ENCODE measurements around the gene CHRNE. TPM values are rescaled to one million over a fixed set of nuclear protein-coding genes. Genes with fewer than 3 reads are reported as not detected.

Gene CHRNE
- total RNA-seq, result 1 to 10 TPM; 3.2 to 3.7 TPM
- 0.28 TPM for polyA plus RNA-seq (2013, experiment 1 of 2)
- 0.60 TPM for polyA plus RNA-seq (2013, experiment 2 of 2)
- 0.56 to 17.6 (median 2.1) reads per million in 172 experiments for total RNA-seq

GRCh38 chr17:4903051-4903818 lies at the start of gene CHRNE:
CHRNE (minus strand) TSS chr17:4903098; CDS start chr17:4903063, 35 bp downstream.
- intact Hi-C loops (cut with DNase I, micrococcal nuclease), result loop anchor here (1.0 to 5.0 kb wide), 4 partner anchors 39 to 336 kb away; partner anchors contain the start of genes GLTPD2 (in 1 of the 2), RNF167 (in 1 of the 2), SLC25A11 (in 1 of the 2) and VMO1 (in 1 of the 2)
- Histone ChIP-seq H3K4me1 (ENCODE audit: insufficient read depth, low read length) (peaks cover 54% of the 10 kb centered on the region), H3K27ac (ENCODE audit: low read depth in 1 of 2, low read length in 2 of 2) (no peak within 1 kb of the TSS), H3K9me3 (ENCODE audit: control insufficient read depth in 1 of 2, insufficient read depth in 1 of 2, low read length in 2 of 2) (peaks cover 0 to 18% of the 10 kb centered on the region in 2 experiments), H3K36me3 (ENCODE audit: insufficient read depth, low read length) (no peaks in the 10 kb centered on the region), H3K4me3 (ENCODE audit: low read length) (no peak within 1 kb of the TSS), H3K27me3 (ENCODE audit: control insufficient read depth in 1 of 2, insufficient read depth in 2 of 2, low read length in 2 of 2) (no peaks in the 10 kb centered on the region)
- Mint-ChIP-seq H3K27me3 (peaks cover 10% of the 10 kb centered on the region), H3K27ac (peak within 1 kb of the TSS; percentile 94), H3K4me3 (peak within 1 kb of the TSS; percentile 76), H3K36me3 (ENCODE audit: low read depth) (peaks cover 12% of the 10 kb centered on the region), H3K9me3 (no peaks in the 10 kb centered on the region), H3K4me1 (ENCODE audit: low read depth) (peaks cover 35% of the 10 kb centered on the region)
- ChIA-PET CTCF (interaction anchor here (0.5 to 1.6 kb wide), 12 partner anchors 14 to 338 kb away, joined by 3 to 7 read pairs (median 3); partner anchors contain the start of genes ARRB2, CAMTA2, MED11 and RNF167), POLR2A (interaction anchor here (0.9 to 5.9 kb wide), 6 partner anchors 36 to 193 kb away, joined by 3 to 54 read pairs (median 4); partner anchors contain the start of genes PFN1, RNF167, SLC25A11 and SPAG7)
- peak; percentile 89 for TF ChIP-seq CTCF (IDR thresholded peaks at IDR 0.05)
- DNase-seq (peak; percentile 55 to 91 (median 70)), ATAC-seq (ENCODE audit: poor library complexity) (peak; percentile 33)

- Mint-ChIP-seq H3K9me3 (no peaks in the 10 kb centered on the region), H3K27me3 (no peaks in the 10 kb centered on the region), H3K27ac (peak overlapping the region; percentile 83), H3K4me1 (ENCODE audit: low read depth) (peaks cover 26% of the 10 kb centered on the region), H3K4me3 (peak overlapping the region; percentile 86), H3K36me3 (ENCODE audit: low read depth) (peaks cover 17% of the 10 kb centered on the region)
- Histone ChIP-seq H3K4me3 (ENCODE audit: low read length) (no peak overlapping the region), H3K27ac (ENCODE audit: low read depth in 1 of 2, low read length in 2 of 2) (no peak overlapping the region), H3K9me3 (ENCODE audit: control insufficient read depth in 1 of 2, insufficient read depth in 1 of 2, low read length in 2 of 2) (no peaks in the 10 kb centered on the region), H3K36me3 (ENCODE audit: insufficient read depth, low read length) (peaks cover 7% of the 10 kb centered on the region), H3K4me1 (ENCODE audit: insufficient read depth, low read length) (peaks cover 20% of the 10 kb centered on the region), H3K27me3 (ENCODE audit: control insufficient read depth in 1 of 2, insufficient read depth in 2 of 2, low read length in 2 of 2) (no peaks in the 10 kb centered on the region)
- ChIA-PET CTCF (no interaction called here), POLR2A (interaction anchor here (6.3 to 13.9 kb wide), 2 partner anchors 13 to 16 kb away, joined by 137 to 350 read pairs; partner anchors contain the start of genes RNF167, SLC25A11 and SPAG7)
- DNase-seq (no peak), ATAC-seq (ENCODE audit: poor library complexity) (no peak)
- no peak for TF ChIP-seq CTCF (IDR thresholded peaks at IDR 0.05)
- intact Hi-C loops (cut with DNase I, micrococcal nuclease), result no loop called here
Observed at GRCh38 chr17:4951486-4951885, 48.6 kb upstream of the CHRNE start.

GRCh38 chr17:4950746-4951204 lies 47.9 kb upstream of the CHRNE start, which contains the start of gene ENO3:
ENO3 (plus strand) TSS chr17:4951119; CDS start chr17:4951830, 711 bp downstream.
- ATAC-seq (ENCODE audit: poor library complexity) (no peak), DNase-seq (no peak)
- Mint-ChIP-seq H3K27me3 (no peaks in the 10 kb centered on the region), H3K9me3 (no peaks in the 10 kb centered on the region), H3K27ac (peak within 1 kb of the TSS; percentile 83), H3K4me3 (peak within 1 kb of the TSS; percentile 86), H3K4me1 (ENCODE audit: low read depth) (peaks cover 32% of the 10 kb centered on the region), H3K36me3 (ENCODE audit: low read depth) (peaks cover 24% of the 10 kb centered on the region)
- CTCF ChIA-PET, result no interaction called here
- H3K27ac ChIP-seq (ENCODE audit: low read depth in 1 of 2, low read length in 2 of 2), result peak within 1 kb of the TSS; percentile 73 to 98
- H3K36me3 ChIP-seq (ENCODE audit: insufficient read depth, low read length), result peaks cover 14% of the 10 kb centered on the region
- peak within 1 kb of the TSS; percentile 99 for H3K4me3 ChIP-seq (ENCODE audit: low read length)
- intact Hi-C loops (cut with DNase I, micrococcal nuclease), result loop anchor here in 1 of 2 experiments (1.0 kb wide), 1 partner anchor 16 kb away; no protein-coding TSS in a partner anchor
- H3K4me1 ChIP-seq (ENCODE audit: insufficient read depth, low read length), result peaks cover 27% of the 10 kb centered on the region
- POLR2A ChIA-PET, result interaction anchor here (0.9 to 13.9 kb wide), 3 partner anchors 12 to 51 kb away, joined by 3 to 350 read pairs (median 137); partner anchors contain the start of genes C17orf107, RNF167, SLC25A11 and SPAG7
- no peak for TF ChIP-seq CTCF (IDR thresholded peaks at IDR 0.05)
- no peaks in the 10 kb centered on the region for H3K27me3 ChIP-seq (ENCODE audit: control insufficient read depth in 1 of 2, insufficient read depth in 2 of 2, low read length in 2 of 2)
- peaks cover 0 to under 1% of the 10 kb centered on the region in 2 experiments for H3K9me3 ChIP-seq (ENCODE audit: control insufficient read depth in 1 of 2, insufficient read depth in 1 of 2, low read length in 2 of 2)
